GM23248 (cell line): ENCODE results near the gene PCDHB9.
"Not testable (repeated sequence)": the region's sequence is repeated elsewhere in the genome, so short reads cannot be mapped to it uniquely, and the experiment has no call there.

ENCODE experiments used
- EZH2 ChIP-seq: fragments of 200-600 bp; sonication (generic); IDR thresholded peaks from 2 replicates; pipeline ENCODE4 v1.6.1; 2018; ENCODE audit warnings: antibody characterized with exemption, mild to moderate bottlenecking; ENCODE audit not compliant: insufficient read depth, poor library complexity, severe bottlenecking
- EZH2phosphoT487 ChIP-seq: fragments of 200-600 bp; sonication (generic); IDR thresholded peaks from 2 replicates; pipeline ENCODE4 v1.6.1; 2018; ENCODE audit warnings: antibody characterized with exemption, moderate library complexity, mild to moderate bottlenecking, low read depth; ENCODE audit not compliant: insufficient read depth

DNA sequence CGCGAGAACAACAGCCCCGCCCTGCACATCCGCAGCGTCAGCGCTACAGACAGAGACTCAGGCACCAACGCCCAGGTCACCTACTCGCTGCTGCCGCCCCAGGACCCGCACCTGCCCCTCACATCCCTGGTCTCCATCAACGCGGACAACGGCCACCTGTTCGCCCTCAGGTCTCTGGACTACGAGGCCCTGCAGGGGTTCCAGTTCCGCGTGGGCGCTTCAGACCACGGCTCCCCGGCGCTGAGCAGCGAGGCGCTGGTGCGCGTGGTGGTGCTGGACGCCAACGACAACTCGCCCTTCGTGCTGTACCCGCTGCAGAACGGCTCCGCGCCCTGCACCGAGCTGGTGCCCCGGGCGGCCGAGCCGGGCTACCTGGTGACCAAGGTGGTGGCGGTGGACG is 28.5 kb downstream of the PCDHB9 start:
- TF ChIP-seq EZH2, EZH2phosphoT487: not testable (repeated sequence)
